T-cell (primary cell): ENCODE measurements around the gene HPRT1. TPM values are rescaled to one million over a fixed set of nuclear protein-coding genes. Genes with fewer than 3 reads are reported as not detected.

Experiments
- ATAC-seq, 4 experiments: fragments of 200-7000 bp in 3 of 4; fragments of 150-1000 bp in 1 of 4; cut with Tn5 transposase; replicated peaks in 1 of 4; 1 replicate in 3 of 4; 2 replicates in 1 of 4; pipeline ENCODE4 v1.10.0; 2021; ENCODE audit warnings: moderate library complexity in 3 of 4, mild to moderate bottlenecking in 2 of 4, moderate number of reproducible peaks in 1 of 4
- CTCF ChIA-PET, 2 donors: fragments of 300-600 bp; sonication (Branson Sonifier 250); formaldehyde crosslinking; loops; one replicate each; lab custom pipeline; 2022; ENCODE audit warnings: antibody characterized with exemption in 2 of 2; lab: Charles Lee
- POLR2A ChIA-PET, 2 donors: fragments of 300-600 bp; sonication (Branson Sonifier 250); formaldehyde crosslinking; loops; one replicate each; lab custom pipeline; 2022; ENCODE audit warnings: antibody characterized with exemption in 2 of 2; lab: Charles Lee
- DNase-seq, 35 experiments: peaks; one replicate each; pipeline versions ENCODE4 v3.0.0 to v3.0.0-alpha.2; 2013 to 2023
- H3K27ac ChIP-seq: one replicate; pipeline ENCODE4 v1.5.1; 2013; ENCODE audit warnings: low read length
- H3K27me3 ChIP-seq, 2 experiments: replicated peaks in 1 of 2; 1 replicate in 1 of 2; 2 replicates in 1 of 2; pipeline versions ENCODE4 v1.6.1 to v1.7.0; 2013; ENCODE audit warnings: low read length in 1 of 2, mixed read lengths in 1 of 2; ENCODE audit not compliant: control insufficient read depth in 2 of 2, insufficient read depth in 2 of 2; ENCODE audit errors: extremely low read depth in 1 of 2
- H3K36me3 ChIP-seq, 2 donors: 1 replicate in 1 of 2; 2 replicates in 1 of 2; pipeline versions ENCODE4 v1.6.1 to v1.7.0; 2013; ENCODE audit warnings: low read length in 1 of 2; ENCODE audit not compliant: control insufficient read depth in 2 of 2, insufficient read depth in 1 of 2; ENCODE audit errors: extremely low read depth in 1 of 2
- H3K4me1 ChIP-seq, 2 experiments: 1 replicate in 1 of 2; 2 replicates in 1 of 2; pipeline versions ENCODE4 v1.6.1 to v1.7.0; 2013; ENCODE audit warnings: low read length in 2 of 2, mixed read lengths in 1 of 2; ENCODE audit not compliant: insufficient read depth in 2 of 2, control insufficient read depth in 1 of 2; ENCODE audit errors: extremely low read depth in 1 of 2
- H3K4me3 ChIP-seq, 2 donors: 1 replicate in 1 of 2; 2 replicates in 1 of 2; pipeline versions ENCODE4 v1.5.1 to v1.7.0; 2013; ENCODE audit warnings: mild to moderate bottlenecking in 2 of 2, low read length in 1 of 2, moderate library complexity in 1 of 2; ENCODE audit not compliant: control insufficient read depth in 1 of 2; ENCODE audit errors: extremely low read depth in 1 of 2
- H3K9me3 ChIP-seq: 2 replicates; pipeline ENCODE4 v1.7.0; 2013
- H3K27ac Mint-ChIP-seq, 2 donors: one replicate each; pipeline ENCODE4 v1.8.0; 2020 to 2021; ENCODE audit warnings: mild to moderate bottlenecking in 2 of 2, mixed read lengths in 2 of 2
- H3K27me3 Mint-ChIP-seq, 2 donors: one replicate each; pipeline ENCODE4 v1.8.0; 2021 to 2022; ENCODE audit warnings: mixed read lengths in 2 of 2
- H3K36me3 Mint-ChIP-seq: one replicate; pipeline ENCODE4 v1.8.0; 2021; ENCODE audit warnings: mixed read lengths
- H3K4me1 Mint-ChIP-seq, 3 donors: one replicate each; pipeline ENCODE4 v1.8.0; 2020 to 2022; ENCODE audit warnings: mixed read lengths in 3 of 3, mild to moderate bottlenecking in 1 of 3
- H3K4me3 Mint-ChIP-seq, 3 donors: one replicate each; pipeline ENCODE4 v1.8.0; 2020 to 2022; ENCODE audit warnings: mild to moderate bottlenecking in 3 of 3, mixed read lengths in 3 of 3, moderate library complexity in 3 of 3
- H3K9me3 Mint-ChIP-seq, 3 donors: one replicate each; pipeline ENCODE4 v1.8.0; 2020 to 2022; ENCODE audit warnings: mixed read lengths in 3 of 3
- WGBS: methylation state at CpG from one replicate; pipeline ENCODE4 v1.1.5; 2013; ENCODE audit warnings: missing lambda C conversion rate; ENCODE audit not compliant: insufficient coverage; 5-methylcytosine and 5-hydroxymethylcytosine counted together
- total RNA-seq, 35 experiments: library from RNA in 6 of 35; stranded (reverse) in 6 of 35; fragments of 120-200 nt in 1 of 35; gene quantifications; one replicate each; pipeline versions ENCODE4 v1.2.1 to v1.2.4 and lab custom pipeline; 2013 to 2026

The HPRT1 gene
- total RNA-seq, 5 donors from 2014 or later (not counting 1 experiment from before 2014, with no cell fraction given) = 16.0 to 24.8 (median 17.6) TPM

DNA sequence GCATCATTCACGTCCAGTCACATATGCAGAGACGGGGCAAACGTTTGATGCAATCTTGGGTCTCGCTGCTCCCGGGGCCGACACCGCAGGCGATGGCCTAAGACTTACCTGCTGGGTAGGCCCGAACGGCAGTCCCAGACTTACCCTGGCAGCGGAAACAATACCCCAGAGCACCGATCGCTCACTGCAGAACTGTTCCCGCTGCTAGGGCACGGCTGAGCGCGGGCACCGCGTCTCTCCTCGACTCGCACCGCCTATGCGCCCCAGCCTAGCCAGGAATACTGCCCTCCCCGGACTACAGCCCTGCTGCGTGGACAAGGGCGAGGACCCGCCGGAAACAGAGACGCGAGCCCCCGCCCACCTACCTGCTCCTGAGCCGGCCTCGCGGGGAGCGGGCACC lies 86.2 kb downstream of the HPRT1 start:
- Histone ChIP-seq H3K9me3 (no peaks in the 10 kb centered on the region), H3K4me3 (no peak overlapping the region), H3K4me1 (peaks cover 3 to 26% of the 10 kb centered on the region in 2 experiments), H3K27ac (no peak overlapping the region), H3K36me3 (no peaks in the 10 kb centered on the region), H3K27me3 (peaks cover 0 to 56% of the 10 kb centered on the region in 2 experiments)
- ChIA-PET POLR2A (no interaction called here), CTCF (no interaction called here)
- DNase-seq = no peak
- Mint-ChIP-seq H3K4me1 (peaks cover 20 to 25% (median 21%) of the 10 kb centered on the region in 3 donors), H3K9me3 (no peaks in the 10 kb centered on the region), H3K27me3 (peaks cover 44 to 61% of the 10 kb centered on the region in 2 donors), H3K27ac (no peak overlapping the region), H3K4me3 (no peak overlapping the region), H3K36me3 (no peaks in the 10 kb centered on the region)
- 92% methylated on average over 21 of the region's 35 CpGs for WGBS
- no peak for ATAC-seq

DNA sequence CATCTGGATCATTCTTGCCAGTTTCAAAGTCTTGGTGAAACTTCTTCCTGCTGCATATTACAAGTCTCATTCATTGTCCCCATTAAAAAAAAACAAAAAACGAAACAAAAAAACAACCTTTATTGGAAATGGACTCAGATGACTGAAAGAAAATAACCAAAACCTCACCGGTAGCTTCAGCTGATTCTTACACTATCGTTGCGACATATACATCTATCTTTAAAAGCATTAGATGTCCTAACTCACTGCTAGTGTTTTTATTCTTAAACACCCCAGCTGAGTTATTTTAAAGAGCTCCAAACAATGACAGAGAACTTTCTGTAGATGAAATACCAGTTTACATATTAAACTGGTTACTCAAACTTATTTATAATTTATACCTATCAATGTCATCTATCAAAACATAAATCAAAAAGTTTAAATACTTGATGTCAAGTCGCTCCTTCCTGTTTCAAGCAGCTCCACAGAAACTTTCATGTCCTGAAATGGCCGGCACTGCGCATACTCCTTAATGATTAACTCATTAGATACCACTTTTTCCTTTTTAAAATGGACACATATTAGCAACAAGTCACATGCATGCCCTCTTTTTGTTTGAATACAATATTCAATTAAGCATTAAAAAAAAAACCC lies 87.2 kb downstream of the HPRT1 start:
- Histone ChIP-seq H3K27me3 (peaks cover 0 to 60% of the 10 kb centered on the region in 2 experiments), H3K4me3 (no peak overlapping the region), H3K36me3 (no peaks in the 10 kb centered on the region), H3K4me1 (peaks cover 8 to 26% of the 10 kb centered on the region in 2 experiments), H3K27ac (no peak overlapping the region), H3K9me3 (no peaks in the 10 kb centered on the region)
- H3K4me1 Mint-ChIP-seq = peaks cover 20 to 25% (median 21%) of the 10 kb centered on the region in 3 donors
- DNase-seq (no peak), ATAC-seq (no peak)
- H3K4me3 Mint-ChIP-seq = no peak overlapping the region
- POLR2A ChIA-PET = no interaction called here
- no peaks in the 10 kb centered on the region for H3K36me3 Mint-ChIP-seq
- H3K27ac Mint-ChIP-seq = no peak overlapping the region
- H3K9me3 Mint-ChIP-seq = no peaks in the 10 kb centered on the region
- CTCF ChIA-PET = no interaction called here
- peaks cover 49 to 65% of the 10 kb centered on the region in 2 donors for H3K27me3 Mint-ChIP-seq
- WGBS = no CpG with 5 or more reads among the region's 7 CpGs

DNA sequence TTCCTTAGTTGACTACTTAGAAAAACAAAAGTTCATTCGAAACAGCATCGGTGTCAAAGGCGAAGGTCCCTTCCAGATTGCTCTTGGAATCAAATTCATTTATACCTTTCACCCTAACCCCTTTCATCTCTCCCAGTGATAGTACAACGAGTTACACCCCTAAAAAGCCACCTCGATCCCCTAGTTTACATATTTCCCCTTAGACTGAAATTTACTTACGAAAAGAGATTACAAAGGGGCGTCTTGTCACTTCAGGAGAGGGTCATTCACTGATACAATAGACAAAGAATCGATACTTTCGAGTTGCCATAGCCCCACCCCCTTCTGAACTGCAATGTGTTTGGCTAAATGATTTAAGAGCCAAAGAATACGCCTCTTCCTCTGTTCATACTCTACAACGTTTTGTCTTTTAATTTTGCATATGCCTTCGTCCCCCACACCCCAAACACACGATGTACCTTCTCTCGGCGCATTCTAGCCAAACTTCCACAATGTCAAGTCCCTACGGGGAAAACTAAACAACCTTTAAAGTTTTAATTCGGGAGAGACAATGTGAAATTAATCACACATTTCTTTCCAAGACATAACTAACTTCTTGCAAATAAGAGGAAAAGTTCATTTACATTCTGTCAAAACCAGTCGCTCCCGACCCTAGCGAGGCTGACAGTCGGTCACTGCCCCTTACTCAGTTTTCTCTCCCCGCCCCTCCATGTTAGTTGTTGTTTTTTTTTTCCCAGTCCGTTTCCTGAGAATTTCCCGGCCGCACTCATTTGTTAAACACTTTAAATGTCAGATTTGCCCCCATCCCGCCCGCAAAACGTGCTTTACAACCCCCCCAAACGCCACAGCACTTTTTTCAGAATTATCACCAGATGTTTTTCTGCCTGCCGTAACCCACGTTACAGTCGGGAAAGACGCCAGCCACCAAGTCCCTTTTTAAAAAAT lies 88.6 kb downstream of the HPRT1 start:
- H3K36me3 Mint-ChIP-seq = no peaks in the 10 kb centered on the region
- H3K27ac ChIP-seq = no peak overlapping the region

More for the DNA sequence above, 88.6 kb downstream of the HPRT1 start:
- 9% methylated on average over 11 of the region's 33 CpGs for WGBS
- Mint-ChIP-seq H3K27ac (peak overlapping the region; percentile 11 to 71), H3K9me3 (no peaks in the 10 kb centered on the region), H3K4me3 (peak overlapping the region; percentile 69 to 94 (median 81)), H3K27me3 (peaks cover 47 to 61% of the 10 kb centered on the region in 2 donors), H3K4me1 (peaks cover 20 to 25% (median 21%) of the 10 kb centered on the region in 3 donors)
- ChIA-PET CTCF (no interaction called here), POLR2A (no interaction called here)
- H3K4me3 ChIP-seq = peak overlapping the region; percentile 45 to 75
- DNase-seq (peak in 1 of 35 experiments; percentile 18), ATAC-seq (no peak)
- H3K9me3 ChIP-seq = no peaks in the 10 kb centered on the region
- H3K4me1 ChIP-seq = peaks cover 8 to 26% of the 10 kb centered on the region in 2 experiments
- no peaks in the 10 kb centered on the region for H3K36me3 ChIP-seq
- H3K27me3 ChIP-seq = peaks cover 0 to 55% of the 10 kb centered on the region in 2 experiments

Other genes with a start within 250 kb of the HPRT1 start
- gene CCDC160, start 223.0 kb upstream of the HPRT1 start, total RNA-seq = not detected
- 10 to 100 TPM; 12.4 to 19.2 (median 18.8) TPM for gene PHF6, start 86.9 kb upstream of the HPRT1 start, total RNA-seq
- gene PLAC1, start 198.3 kb downstream of the HPRT1 start, total RNA-seq = not detected